Peyer's patch (tissue), 4 donors: ENCODE data around the gene LY6G6F.
"Not testable (repeated sequence)": the region's sequence is repeated elsewhere in the genome, so short reads cannot be mapped to it uniquely, and the experiment has no call there.

Source experiments
- CTCF ChIP-seq, 6 experiments: fragments of 450-650 bp in 4 of 6; fragments of 200-600 bp in 2 of 6; sonication (generic) in 1 of 6; IDR thresholded peaks; one replicate each; pipeline ENCODE4 v1.5.1; 2017 to 2019; ENCODE audit warnings: antibody characterized with exemption in 6 of 6, mild to moderate bottlenecking in 3 of 6, moderate library complexity in 1 of 6
- POLR2A ChIP-seq, 2 donors: fragments of 450-650 bp; IDR thresholded peaks; one replicate each; pipeline ENCODE4 v1.5.1; 2017; ENCODE audit warnings: antibody characterized with exemption in 2 of 2, mild to moderate bottlenecking in 2 of 2, moderate library complexity in 2 of 2

DNA sequence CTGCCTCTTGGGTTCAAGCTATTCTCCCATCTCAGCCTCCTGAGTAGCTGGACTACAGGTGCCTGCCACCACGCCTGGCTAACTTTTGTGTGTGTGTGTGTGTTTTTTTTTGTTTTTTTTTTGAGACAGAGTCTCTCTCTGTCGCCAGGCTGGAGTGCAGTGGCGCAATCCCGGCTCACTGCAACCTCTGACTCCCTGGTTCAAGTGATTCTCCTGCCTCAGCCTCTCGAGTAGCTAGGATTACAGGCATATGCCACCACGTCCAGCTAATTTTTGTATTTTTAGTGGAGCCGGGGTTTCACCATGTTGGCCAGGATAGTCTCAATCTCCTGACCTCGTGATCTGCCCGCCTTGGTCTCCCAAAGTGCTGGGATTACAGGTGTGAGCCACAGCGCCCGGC is 2.5 kb downstream of the LY6G6F start:
- not testable (repeated sequence) for TF ChIP-seq POLR2A, CTCF (IDR thresholded peaks at IDR 0.05)
